PC-9 (cell line): ENCODE data around the gene AGAP2. TPM values are rescaled to one million over a fixed set of nuclear protein-coding genes. Genes with fewer than 3 reads are reported as not detected.
"Not testable (repeated sequence)": the region's sequence is repeated elsewhere in the genome, so short reads cannot be mapped to it uniquely, and the experiment has no call there.

Experiments used
- BruUV-seq: library from RNA; stranded (reverse); fragments of 400-500 nt; replicated peaks from 2 replicates; lab custom pipeline; 2021; lab: Mats Ljungman, UMichigan
- CTCF ChIA-PET: fragments of 300-600 bp; sonication (Branson Sonifier 250); formaldehyde crosslinking; loops from one replicate; lab custom pipeline; 2022; ENCODE audit warnings: antibody characterized with exemption; lab: Charles Lee
- POLR2A ChIA-PET: fragments of 300-600 bp; sonication (Branson Sonifier 250); formaldehyde crosslinking; loops from one replicate; lab custom pipeline; 2022; ENCODE audit warnings: antibody characterized with exemption; ENCODE audit not compliant: unreplicated experiment; lab: Charles Lee
- DNase-seq, 2 experiments: peaks; one replicate each; pipeline versions ENCODE4 v3.0.0 to v3.0.0-alpha.2; 2015 to 2022; ENCODE audit warnings: mixed read lengths in 1 of 2
- H2AFZ ChIP-seq: fragments of 200-600 bp; sonication (generic); 2 replicates; pipeline ENCODE4 v1.8.1; 2017; ENCODE audit warnings: antibody characterized with exemption
- H3F3A ChIP-seq: fragments of 200-600 bp; sonication (generic); 2 replicates; pipeline ENCODE4 v1.8.1; 2017; ENCODE audit warnings: antibody characterized with exemption, mild to moderate bottlenecking, low read depth; ENCODE audit not compliant: insufficient read depth
- H3K27ac ChIP-seq: fragments of 200-600 bp; sonication (generic); 2 replicates; pipeline ENCODE4 v1.6.1; 2016; ENCODE audit warnings: mixed run types
- H3K27me3 ChIP-seq: fragments of 200-600 bp; sonication (generic); 2 replicates; pipeline ENCODE4 v1.6.1; 2016; ENCODE audit warnings: low read depth, mixed run types; ENCODE audit not compliant: insufficient read depth
- H3K36me3 ChIP-seq: fragments of 200-600 bp; sonication (generic); 2 replicates; pipeline ENCODE4 v1.6.1; 2016; ENCODE audit warnings: low read depth, mixed run types
- H3K4me1 ChIP-seq: fragments of 200-600 bp; sonication (generic); replicated peaks from 2 replicates; pipeline ENCODE4 v1.6.1; 2016; ENCODE audit warnings: mixed run types; ENCODE audit not compliant: insufficient read depth
- H3K4me2 ChIP-seq: fragments of 200-600 bp; sonication (generic); 2 replicates; pipeline ENCODE4 v1.6.1; 2017; ENCODE audit warnings: mixed run types
- H3K4me3 ChIP-seq: fragments of 200-600 bp; sonication (generic); 2 replicates; pipeline ENCODE4 v1.6.1; 2016; ENCODE audit warnings: mixed run types
- H3K79me2 ChIP-seq: fragments of 200-600 bp; sonication (generic); 2 replicates; pipeline ENCODE4 v1.6.1; 2017; ENCODE audit warnings: low read depth, mixed run types
- H3K9me2 ChIP-seq: fragments of 200-600 bp; sonication (generic); 2 replicates; pipeline ENCODE4 v1.8.1; 2017; ENCODE audit warnings: mild to moderate bottlenecking; ENCODE audit not compliant: insufficient read depth
- H3K9me3 ChIP-seq: fragments of 200-600 bp; sonication (generic); 2 replicates; pipeline ENCODE4 v1.8.1; 2016; ENCODE audit warnings: low read depth; ENCODE audit not compliant: insufficient read depth
- H4K20me1 ChIP-seq: fragments of 200-600 bp; sonication (generic); 2 replicates; pipeline ENCODE4 v1.8.1; 2017; ENCODE audit not compliant: insufficient read depth
- CTCF ChIP-seq: fragments of 200-600 bp; sonication (generic); conservative IDR thresholded peaks from 2 replicates; pipeline ENCODE4 v1.6.1; 2017; ENCODE audit warnings: mixed run types, antibody characterized with exemption, mild to moderate bottlenecking, moderate library complexity
- EZH2 ChIP-seq: fragments of 200-600 bp; sonication (generic); IDR thresholded peaks from 2 replicates; pipeline ENCODE4 v1.8.0; 2017; ENCODE audit warnings: antibody characterized with exemption, low read depth
- intact Hi-C: fragments of 100-400 bp; cut with micrococcal nuclease; formaldehyde crosslinking; loops from one replicate; pipeline ENCODE4 v1.10.0; 2022; ENCODE audit not compliant: unreplicated experiment
- total RNA-seq: library from RNA; stranded (reverse); gene quantifications from 2 replicates; pipeline ENCODE4 v1.2.3, GENCODE V29; 2021

The AGAP2 gene
- total RNA-seq, 1 experiment from 2014 or later = 0.50 TPM

- CTCF ChIA-PET = no interaction called here
- TF ChIP-seq CTCF = no peak
Measured at GRCh38 chr12:57716305-57716704, 22.2 kb downstream of the AGAP2 start.

GRCh38 chr12:57715786-57716185, 22.8 kb downstream of the AGAP2 start:
- ChIA-PET CTCF (no interaction called here), POLR2A (no interaction called here)
- DNase-seq = no peak
- Histone ChIP-seq H2AFZ (no peak overlapping the region), H4K20me1 (no peaks in the 10 kb centered on the region), H3K36me3 (0 out of 2 replicates have a peak, but pooled peaks cover 3% of the 10 kb centered on the region), H3K4me3 (no peak overlapping the region), H3K9me3 (no peaks in the 10 kb centered on the region), H3K27ac (no peak overlapping the region), H3K4me1 (no peaks in the 10 kb centered on the region), H3K27me3 (no peaks in the 10 kb centered on the region), H3K4me2 (no peak overlapping the region), H3K9me2 (no peaks in the 10 kb centered on the region), H3F3A (no peaks in the 10 kb centered on the region), H3K79me2 (no peaks in the 10 kb centered on the region)
- TF ChIP-seq CTCF = no peak
- no peak for TF ChIP-seq EZH2
- intact Hi-C loops = no loop called here
- no TSS peak for BruUV-seq

More at GRCh38 chr12:57716305-57716704, 22.2 kb downstream of the AGAP2 start:
- Histone ChIP-seq H3K4me3 (no peak overlapping the region), H3K4me1 (no peaks in the 10 kb centered on the region), H3K27me3 (no peaks in the 10 kb centered on the region), H3K9me2 (no peaks in the 10 kb centered on the region), H3F3A (no peaks in the 10 kb centered on the region), H2AFZ (no peak overlapping the region), H4K20me1 (no peaks in the 10 kb centered on the region), H3K79me2 (no peaks in the 10 kb centered on the region), H3K27ac (no peak overlapping the region), H3K9me3 (no peaks in the 10 kb centered on the region), H3K36me3 (0 out of 2 replicates have a peak, but pooled peaks cover 3% of the 10 kb centered on the region), H3K4me2 (no peak overlapping the region)
- no peak for DNase-seq
- intact Hi-C loops = no loop called here
- BruUV-seq = no TSS peak
- POLR2A ChIA-PET = no interaction called here

GRCh38 chr12:57715036-57715748, 23.4 kb downstream of the AGAP2 start:
- H3K9me2 ChIP-seq, H3K9me3 ChIP-seq, H3K27ac ChIP-seq, H4K20me1 ChIP-seq, H2AFZ ChIP-seq, H3K4me3 ChIP-seq, H3K4me2 ChIP-seq, H3K27me3 ChIP-seq, H3K36me3 ChIP-seq, BruUV-seq, H3F3A ChIP-seq, intact Hi-C loops, H3K79me2 ChIP-seq, POLR2A ChIA-PET, DNase-seq, H3K4me1 ChIP-seq, CTCF ChIA-PET: not testable (repeated sequence)
